GM10266 (cell line): ENCODE results near the gene DNAL1.

Experiments
- DNase-seq: peaks from one replicate; pipeline ENCODE4 v3.0.0; 2012; ENCODE audit errors: extremely low spot score
- TF ChIP-seq, protein P1 (sequence below): IDR thresholded peaks from 2 replicates; pipeline ENCODE4 v1.5.1; 2012; ENCODE audit warnings: mild to moderate bottlenecking, low read depth; ENCODE audit not compliant: control insufficient read depth, insufficient read depth; ENCODE audit errors: missing control alignments

Gene DNAL1, protein sequence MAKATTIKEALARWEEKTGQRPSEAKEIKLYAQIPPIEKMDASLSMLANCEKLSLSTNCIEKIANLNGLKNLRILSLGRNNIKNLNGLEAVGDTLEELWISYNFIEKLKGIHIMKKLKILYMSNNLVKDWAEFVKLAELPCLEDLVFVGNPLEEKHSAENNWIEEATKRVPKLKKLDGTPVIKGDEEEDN

DNA sequence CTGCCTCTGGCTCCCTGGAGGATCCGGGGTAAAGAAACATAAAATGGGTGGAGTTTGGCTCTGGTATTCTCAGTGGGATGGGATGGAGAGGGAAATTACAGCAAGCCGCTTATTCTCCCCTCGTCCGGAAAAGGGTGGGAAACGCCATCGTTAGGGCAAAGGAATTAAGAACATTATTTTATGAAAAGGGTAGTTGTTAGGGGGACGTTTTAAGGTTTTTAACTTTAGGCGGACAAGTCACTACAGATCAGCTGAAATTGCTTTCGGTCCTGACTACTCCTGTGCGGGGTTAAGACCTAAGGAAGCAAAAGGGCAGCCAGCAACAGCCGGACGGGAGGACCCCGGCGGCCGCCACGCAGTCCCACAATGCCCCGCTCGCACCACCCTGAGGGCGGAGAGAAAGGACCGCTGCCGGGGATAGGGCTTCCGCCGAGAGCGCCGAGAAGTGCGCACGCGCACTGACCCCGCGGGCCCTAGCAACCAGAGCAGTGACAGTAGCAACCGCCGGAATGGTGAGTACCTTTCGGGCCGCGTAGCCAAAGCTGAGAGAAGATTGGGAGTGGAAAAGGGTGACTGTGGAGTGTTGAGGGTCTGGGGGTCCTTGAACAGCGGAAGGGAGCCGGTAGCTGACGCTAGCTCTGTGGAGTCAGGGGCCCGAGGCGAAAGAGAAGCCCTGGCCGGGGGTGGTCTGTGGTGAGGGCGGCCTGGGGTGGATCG is at the start of gene DNAL1:
Gene DNAL1, plus strand, starts transcription at position 456 of the 717 bp plus-strand sequence. Its CDS starts 54 bp downstream, at position 510.
- TF ChIP-seq, protein P1, sequence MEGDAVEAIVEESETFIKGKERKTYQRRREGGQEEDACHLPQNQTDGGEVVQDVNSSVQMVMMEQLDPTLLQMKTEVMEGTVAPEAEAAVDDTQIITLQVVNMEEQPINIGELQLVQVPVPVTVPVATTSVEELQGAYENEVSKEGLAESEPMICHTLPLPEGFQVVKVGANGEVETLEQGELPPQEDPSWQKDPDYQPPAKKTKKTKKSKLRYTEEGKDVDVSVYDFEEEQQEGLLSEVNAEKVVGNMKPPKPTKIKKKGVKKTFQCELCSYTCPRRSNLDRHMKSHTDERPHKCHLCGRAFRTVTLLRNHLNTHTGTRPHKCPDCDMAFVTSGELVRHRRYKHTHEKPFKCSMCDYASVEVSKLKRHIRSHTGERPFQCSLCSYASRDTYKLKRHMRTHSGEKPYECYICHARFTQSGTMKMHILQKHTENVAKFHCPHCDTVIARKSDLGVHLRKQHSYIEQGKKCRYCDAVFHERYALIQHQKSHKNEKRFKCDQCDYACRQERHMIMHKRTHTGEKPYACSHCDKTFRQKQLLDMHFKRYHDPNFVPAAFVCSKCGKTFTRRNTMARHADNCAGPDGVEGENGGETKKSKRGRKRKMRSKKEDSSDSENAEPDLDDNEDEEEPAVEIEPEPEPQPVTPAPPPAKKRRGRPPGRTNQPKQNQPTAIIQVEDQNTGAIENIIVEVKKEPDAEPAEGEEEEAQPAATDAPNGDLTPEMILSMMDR: no peak
- peak; percentile 95 for DNase-seq

DNA sequence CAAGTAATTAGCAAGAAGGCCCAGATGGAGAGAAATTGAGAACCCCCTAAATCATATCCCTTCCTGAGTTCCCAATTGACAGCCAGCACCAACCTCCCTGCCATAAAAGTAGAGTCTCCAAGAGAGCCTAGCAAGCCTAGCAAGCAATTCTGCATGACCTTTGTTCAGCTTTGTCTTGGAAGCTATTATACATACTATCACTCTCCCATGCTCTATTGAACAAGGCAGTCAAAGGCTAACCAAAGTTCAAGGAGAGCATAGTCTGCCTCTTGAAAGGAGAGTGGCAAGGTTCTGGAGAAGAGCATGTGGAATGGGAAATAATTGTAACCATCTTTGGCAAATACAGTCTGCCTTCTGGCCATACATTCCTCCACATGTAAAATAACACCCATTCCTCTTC is 45.3 kb upstream of the DNAL1 start:
- DNase-seq: peak; percentile 1
- TF ChIP-seq, protein P1: no peak

DNA sequence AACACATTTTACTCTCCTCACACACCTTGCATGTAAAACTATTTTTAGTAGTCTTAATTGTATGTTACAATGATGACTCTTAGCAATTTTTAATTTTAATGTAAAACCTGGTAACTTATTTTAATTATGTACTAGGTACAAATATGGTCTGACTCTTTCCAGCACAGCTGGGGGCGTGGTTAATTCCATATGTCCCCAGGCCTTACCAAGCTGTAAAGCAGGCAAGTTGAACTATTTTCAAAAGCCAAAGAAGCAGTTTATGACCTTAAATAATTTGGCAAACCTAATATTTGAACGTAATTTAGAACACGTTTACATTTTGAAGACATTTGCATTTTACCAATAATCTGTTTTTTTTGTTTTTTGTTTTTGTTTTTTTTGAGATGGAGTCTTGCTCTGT is 41.8 kb upstream of the DNAL1 start:
- DNase-seq: no peak

DNA sequence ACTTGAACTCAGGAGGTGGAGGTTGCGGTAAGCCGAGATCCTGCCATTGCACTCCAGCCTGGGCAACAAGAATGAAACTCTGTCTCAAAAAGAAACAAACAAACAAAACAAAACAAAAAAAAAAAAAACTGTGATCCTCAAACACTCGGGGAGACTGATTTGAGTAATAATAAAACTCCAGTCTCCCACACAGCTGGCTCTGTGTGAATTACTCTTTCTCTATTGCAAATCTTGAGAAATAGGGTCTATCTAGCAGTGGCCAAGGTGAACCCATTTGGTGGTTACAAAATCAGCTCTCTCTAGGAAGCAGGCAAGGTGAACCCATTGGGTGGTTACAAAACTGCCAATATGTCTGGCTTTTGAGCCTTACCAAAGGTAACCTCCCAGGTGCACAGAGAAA is 38.5 kb upstream of the DNAL1 start:
- no peak for DNase-seq

More for the DNA sequence above, 41.8 kb upstream of the DNAL1 start:
- TF ChIP-seq, protein P1: no peak

DNA sequence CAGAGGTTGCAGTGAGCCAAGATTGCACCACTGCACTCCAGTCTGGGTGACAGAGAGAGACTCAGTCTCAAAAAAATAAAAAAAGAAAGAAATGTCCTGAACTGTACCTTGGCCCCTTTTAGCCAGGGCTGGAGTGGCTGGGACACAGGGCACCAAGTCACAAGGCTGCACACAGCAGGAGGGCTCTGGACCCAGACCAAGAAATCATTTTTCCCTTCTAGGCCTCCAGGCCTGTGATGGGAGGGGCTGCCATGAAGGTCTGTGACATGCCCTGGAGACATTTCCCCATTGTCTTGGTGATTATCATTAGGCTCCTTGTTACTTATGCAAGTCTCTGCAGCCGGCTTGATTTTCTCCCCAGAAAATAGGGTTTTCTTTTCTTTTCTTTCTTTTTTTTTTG is 37.5 kb upstream of the DNAL1 start:
- TF ChIP-seq, protein P1: no peak
- DNase-seq: no peak

More for the DNA sequence above, 38.5 kb upstream of the DNAL1 start:
- TF ChIP-seq, protein P1: no peak

DNA sequence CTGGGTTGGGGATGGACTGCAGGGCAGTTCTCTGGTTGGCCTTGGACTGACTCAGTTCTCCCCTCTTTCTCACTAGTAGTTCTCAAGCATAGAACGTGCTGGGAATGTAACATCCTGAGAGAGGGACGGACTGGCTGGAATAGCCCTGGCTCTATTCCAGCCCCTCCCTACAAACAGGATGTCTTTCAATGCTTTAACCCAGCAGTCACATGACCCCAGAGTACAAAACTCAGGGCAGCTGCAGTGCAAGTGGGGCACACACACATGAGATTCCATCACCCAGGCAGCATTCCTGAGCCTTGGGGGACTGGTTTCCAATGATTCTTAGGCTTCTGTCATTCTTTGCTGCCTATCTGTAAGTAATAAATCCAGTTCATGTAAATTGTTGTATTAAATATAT is 34.1 kb upstream of the DNAL1 start:
- DNase-seq: no peak
- TF ChIP-seq, protein P1: no peak

DNA sequence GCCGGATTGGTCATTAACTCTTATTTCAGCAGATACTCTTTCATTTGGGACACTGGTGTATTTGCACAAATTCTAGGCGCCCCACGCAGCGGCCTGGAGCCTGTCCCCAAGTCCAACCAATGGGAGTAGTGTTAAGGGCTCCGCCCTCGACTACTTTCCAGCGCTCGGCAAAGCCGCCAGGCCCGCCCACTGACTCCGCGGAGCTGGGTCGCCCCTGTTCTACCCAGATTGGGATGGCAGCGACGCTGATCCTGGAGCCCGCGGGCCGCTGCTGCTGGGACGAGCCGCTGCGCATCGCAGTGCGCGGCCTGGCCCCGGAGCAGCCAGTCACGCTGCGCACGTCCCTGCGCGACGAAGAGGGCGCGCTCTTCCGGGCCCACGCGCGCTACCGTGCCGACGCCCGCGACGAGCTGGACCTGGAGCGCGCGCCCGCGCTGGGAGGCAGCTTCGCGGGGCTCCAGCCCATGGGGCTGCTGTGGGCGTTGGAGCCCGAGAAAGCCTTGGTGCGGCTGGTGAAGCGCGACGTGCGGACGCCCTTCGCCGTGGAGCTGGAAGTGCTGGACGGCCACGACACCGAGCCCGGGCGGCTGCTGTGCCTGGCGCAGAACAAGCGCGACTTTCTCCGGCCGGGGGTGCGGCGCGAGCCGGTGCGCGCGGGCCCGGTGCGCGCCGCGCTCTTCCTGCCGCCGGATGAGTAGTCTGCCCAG is 32.3 kb upstream of the DNAL1 start, which contains the start of gene ACOT6:
Gene ACOT6, plus strand, starts transcription at position 179 of the 707 bp plus-strand sequence. Its CDS starts 55 bp downstream, at position 234.
- TF ChIP-seq, protein P1: no peak
- peak; percentile 84 for DNase-seq
